NCI-H524 treated with DMSO at 0.1 percent for 48 hours (cell line): ENCODE data around the gene SECISBP2L.

Experiments
- DNase-seq: peaks from one replicate; lab custom pipeline; 2025; lab: John Stamatoyannopoulos, UW

The SECISBP2L gene

DNA sequence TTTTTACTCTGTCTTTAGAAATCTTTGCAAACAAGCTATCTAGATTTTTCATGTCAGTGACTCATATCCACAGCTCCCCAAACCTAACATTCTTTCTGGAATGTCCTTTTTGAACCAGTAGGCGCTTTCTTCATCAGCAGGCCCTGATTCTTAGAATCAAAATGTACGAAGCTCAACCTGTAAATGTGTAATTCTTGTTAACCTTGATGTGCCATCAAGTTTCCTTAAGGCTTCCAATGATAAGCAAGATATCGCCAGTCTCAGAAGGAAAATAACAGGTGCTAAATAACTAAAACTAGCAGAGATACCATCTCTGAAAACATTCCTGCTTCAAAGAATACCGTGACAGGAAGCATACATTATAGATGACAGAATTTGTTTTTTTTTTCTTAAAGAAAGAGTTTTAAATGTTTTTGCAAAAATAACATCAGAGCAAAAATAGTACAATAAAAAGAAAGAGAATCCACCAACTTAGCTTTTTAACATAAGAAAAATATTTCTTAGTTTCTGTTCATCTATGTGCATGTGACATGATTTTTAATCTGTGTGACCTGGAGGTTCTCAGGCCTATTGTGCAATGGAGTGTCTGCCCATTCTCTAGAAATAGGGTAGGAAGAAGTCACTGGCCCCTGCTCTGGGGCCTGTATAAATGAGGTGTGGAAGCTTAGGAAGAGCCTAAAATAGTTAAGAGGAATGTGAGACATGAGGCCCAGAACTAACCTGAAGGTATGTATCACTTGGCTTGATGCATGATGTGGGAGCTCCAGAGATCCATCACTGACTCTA, 14.7 kb upstream of the SECISBP2L start:
- no peak for DNase-seq

- DNase-seq: no peak
Observed at GRCh38 chr15:49059491-49059890, 13.2 kb upstream of the SECISBP2L start.

- no peak for DNase-seq
Observed at GRCh38 chr15:49058559-49058958, 12.3 kb upstream of the SECISBP2L start.

DNA sequence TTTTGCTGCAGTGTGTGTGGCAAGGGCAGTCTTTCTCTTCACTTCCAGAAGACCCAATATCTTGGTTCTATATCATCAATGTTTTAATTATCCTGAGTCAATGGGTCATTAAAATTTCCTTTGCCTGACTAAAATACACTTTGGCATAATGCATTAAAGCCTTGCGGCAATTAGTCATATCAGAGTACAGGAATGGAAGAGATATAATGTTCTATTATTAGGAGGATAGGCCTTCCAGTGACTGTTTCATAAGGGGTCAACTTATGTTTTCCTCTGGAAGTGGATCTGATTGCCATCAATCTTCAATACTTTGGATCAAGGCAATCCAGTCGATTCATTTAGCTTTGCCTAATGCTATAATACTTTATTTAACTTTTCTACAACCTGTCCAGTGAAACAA, 9.4 kb upstream of the SECISBP2L start:
- DNase-seq: no peak

DNA sequence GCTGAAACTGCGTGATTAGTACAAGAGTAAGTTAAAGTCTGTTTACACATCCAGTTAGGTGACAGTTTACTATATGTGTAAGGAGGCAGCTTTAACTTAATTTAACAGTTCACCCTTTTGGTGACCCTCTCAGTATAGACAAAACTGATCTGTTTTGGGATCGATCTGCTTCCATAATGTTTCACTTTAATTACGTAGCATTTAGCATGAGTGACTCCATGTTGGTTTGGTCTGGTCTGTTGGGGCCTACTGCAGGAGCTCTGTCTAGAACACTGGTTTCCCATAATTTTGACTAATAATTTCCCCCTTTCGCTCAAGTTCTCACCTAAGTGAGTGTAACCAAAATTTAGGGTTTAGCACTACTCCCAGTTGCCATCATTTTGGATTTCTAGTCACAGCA, 6.4 kb upstream of the SECISBP2L start:
- DNase-seq: no peak

DNA sequence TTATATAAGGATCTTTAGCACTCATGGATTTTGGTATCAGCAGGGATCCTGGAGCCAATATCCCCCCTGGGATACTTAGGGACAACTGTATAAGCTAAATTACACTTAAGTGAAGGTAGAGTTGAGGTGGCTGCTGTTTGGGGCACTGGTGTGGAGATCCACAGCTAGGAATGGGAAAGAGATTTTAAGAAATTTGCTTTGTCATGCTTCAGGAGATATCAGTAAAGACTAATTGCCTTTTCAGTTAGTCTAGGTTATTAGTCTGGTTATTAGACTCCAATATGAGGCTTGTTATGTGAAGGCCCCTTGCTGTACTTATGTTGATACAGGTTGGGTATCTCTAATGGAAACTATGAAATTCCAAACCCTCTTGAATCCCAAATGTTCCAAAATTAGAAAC, 1.2 kb upstream of the SECISBP2L start:
- no peak for DNase-seq

DNA sequence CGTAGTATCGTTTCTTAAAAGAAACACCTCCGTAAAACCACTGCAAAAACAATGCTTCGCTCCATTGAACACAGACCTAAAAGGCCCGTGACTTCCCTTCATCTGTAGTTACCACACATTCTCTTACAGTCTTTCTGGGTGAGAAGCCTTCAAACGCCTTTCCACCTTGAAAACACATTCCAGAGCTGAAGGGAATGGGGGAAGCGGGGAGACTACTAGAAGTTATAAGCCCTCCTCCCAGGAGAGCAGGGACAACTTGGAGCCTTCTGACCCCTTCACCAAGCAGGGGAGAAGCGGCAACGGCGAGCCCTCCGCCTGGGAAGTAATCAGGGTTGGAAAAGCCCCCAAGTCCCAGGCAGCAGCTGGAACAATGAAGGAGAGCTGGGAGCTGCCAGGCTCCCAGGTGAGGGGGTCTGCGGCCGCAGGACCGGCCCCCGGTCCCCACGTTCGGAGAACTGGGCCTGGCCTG, 461 bp downstream of the SECISBP2L start:
- DNase-seq: no peak

DNA sequence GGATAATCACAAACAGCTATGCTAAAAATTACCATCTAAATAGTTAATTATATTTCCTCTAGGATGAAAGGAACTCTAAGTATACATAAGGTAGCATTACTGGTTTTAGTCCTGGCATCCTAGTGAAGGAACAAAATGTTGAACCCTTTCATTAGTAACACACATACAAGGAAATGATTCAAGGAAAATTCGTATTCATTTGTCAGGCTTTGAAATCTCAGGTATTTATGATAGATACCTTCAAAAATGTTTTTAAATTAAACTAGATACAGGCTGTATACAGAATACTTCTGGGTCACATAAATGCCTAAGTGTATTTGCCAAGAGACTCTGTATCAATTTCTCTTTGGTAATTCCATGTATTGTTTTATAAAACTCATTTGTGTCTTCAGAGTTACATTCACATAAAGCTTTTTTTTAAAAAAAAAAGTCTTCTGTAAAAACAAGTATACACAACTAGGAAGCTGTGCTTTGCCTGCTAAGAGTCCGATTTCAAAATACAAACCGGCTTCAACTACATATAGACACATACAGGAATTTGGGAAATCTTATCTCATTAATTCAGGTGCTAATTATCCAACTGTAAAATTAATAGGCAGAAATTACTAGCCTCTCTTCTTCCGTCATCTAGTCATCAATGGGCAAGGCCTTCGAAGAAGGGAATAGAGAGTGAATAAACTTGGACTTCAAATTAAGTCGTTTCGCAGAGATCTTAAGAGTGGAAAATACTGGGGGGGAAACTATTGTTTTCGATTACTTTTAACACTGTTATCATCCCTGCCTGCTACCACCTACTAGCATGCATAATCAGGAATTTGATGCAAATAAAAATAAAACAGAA, 1.3 kb downstream of the SECISBP2L start:
- DNase-seq: no peak

- no peak for DNase-seq
Observed at GRCh38 chr15:49044002-49044401, 2.2 kb downstream of the SECISBP2L start.

GRCh38 chr15:49042165-49042564, 4.1 kb downstream of the SECISBP2L start:
- DNase-seq: no peak

DNA sequence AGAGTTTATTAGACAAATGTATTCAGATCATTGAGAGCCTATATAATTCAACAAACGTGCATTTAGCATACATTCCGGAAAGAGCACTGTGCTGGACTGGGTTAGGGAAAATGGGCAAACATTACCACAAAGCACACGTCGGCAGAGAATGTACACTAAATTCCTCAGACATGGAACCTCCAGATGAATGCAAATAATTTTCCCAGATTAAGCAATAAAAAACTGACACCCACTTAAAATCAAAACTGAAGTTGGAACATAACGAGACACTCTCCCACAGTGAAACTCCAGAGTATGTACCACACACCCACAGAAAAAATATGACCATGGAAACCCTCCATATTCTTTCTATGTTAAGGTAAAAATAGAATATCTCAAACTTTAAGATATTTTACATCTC, 4.8 kb downstream of the SECISBP2L start:
- DNase-seq: no peak

GRCh38 chr15:49040151-49040550, 6.1 kb downstream of the SECISBP2L start:
- no peak for DNase-seq

- no peak for DNase-seq
Observed at GRCh38 chr15:49038382-49038781, 7.9 kb downstream of the SECISBP2L start.

GRCh38 chr15:49037546-49037940, 8.7 kb downstream of the SECISBP2L start:
- no peak for DNase-seq

DNA sequence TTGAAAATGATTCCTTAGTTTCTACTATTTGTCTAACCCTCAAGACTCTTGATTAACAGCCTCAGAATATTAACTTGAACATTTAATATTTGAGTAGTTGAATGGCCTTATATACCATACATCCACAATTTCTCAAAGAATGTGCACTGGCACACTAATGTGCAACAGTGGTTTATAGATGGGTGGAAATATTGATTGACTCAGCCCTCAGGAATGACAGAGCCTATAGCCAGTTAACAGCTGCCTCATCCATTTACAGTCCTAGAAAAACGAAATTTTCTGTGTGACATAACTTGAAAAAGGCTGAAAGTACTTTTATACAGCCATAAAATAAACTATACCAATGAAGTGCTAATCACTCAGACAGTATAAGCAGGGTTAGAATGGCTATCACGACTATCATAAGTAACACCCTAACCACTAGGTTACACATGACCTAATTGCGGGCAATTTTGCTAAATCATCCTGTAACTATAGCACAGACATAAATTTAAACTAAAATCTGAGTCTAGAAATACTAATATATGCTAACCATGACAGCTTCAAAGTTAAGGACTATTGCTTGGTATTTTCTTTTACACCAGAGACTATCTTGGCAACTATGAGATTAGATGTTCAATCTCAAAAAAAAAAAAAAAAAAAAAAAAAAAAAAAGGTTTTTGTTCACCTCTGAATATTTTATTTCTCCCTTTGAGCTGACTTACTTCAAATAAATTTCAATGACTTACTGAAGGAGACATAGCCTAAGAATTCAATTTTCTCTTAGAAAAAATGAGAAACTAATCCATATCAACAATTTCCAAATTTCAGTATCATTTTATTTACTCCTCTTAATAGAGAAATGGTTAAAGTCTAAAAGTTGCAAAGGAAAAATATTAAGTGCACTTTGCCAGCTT, 9.3 kb downstream of the SECISBP2L start:
- no peak for DNase-seq

DNA sequence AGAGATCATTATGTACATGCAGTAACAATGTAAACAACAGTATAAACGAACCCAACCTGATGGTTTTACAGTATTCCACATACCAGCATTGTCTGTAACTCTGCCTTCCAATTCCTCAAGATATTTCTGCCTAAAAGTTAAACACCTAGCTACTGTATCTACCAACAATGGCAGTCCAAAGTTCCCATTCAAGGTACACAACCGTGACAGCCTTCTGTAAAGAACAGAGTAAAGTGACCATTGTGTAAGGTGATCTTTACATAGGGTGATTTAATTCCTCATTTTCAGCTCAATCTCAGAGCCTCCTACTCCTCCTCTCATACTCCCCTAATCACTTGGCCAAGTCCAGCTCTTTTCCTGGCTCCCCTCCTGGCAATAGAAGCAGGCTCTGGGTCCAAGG, 10.4 kb downstream of the SECISBP2L start:
- DNase-seq: no peak

- no peak for DNase-seq
Observed at GRCh38 chr15:49032601-49033145, 13.6 kb downstream of the SECISBP2L start.

- no peak for DNase-seq
Observed at GRCh38 chr15:49031804-49032203, 14.4 kb downstream of the SECISBP2L start.

- DNase-seq: no peak
Observed at GRCh38 chr15:49026700-49027099, 19.5 kb downstream of the SECISBP2L start.

GRCh38 chr15:49024840-49025239, 21.4 kb downstream of the SECISBP2L start:
- no peak for DNase-seq

DNA sequence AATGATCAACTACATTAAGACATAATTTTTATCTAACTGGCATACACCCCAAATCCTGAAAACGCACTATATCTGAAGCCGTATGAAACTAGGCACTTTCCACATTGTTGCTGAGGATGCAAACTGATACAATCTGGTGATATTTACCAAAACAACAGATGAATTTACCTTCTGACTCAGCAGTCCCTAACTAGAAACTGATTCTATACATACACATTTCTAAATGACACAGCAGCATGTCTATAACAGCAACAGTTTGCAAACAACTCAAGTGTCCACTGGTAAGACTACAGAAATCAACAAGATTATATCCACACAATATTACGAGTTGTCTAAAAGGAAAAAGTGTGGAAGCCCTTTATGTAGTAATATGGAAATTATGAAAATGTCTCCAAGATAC, 22.9 kb downstream of the SECISBP2L start:
- DNase-seq: no peak

DNA sequence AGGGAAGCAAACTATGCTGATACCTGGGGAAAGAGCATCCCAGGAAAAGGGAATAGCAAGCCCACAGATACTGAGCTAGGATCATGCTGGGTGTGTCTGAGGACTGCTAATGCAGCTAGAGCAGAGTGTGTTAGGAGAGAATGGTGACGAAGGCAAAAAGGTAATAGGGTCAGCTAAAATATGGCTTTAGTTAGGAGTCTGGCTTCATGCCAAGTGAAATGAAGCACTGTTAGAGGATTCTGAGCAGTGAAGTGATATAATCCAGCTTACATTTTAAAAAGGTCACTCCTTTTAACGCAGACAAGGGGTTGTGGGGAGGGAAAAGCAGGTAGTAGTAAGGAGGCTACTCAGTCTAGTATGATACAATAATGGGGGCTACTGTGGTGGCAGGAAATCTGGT, 30.4 kb downstream of the SECISBP2L start:
- no peak for DNase-seq
